SK-N-SH treated with all-trans-retinoic acid at 6 μM for 48 hours (cell line): ENCODE data around the gene KCNIP4.

Experiments
- ATAC-seq: fragments of 200-7000 bp; cut with Tn5 transposase; 3 replicates; pipeline ENCODE4 v1.9.1; 2020; ENCODE audit warnings: mild to moderate bottlenecking, moderate library complexity
- ARNTL ChIP-seq: fragments of 450-650 bp; formaldehyde crosslinking; IDR thresholded peaks from 2 replicates; pipeline ENCODE4 v1.5.0; 2020; ENCODE audit warnings: low read depth, mild to moderate bottlenecking, moderate library complexity, borderline replicate concordance
- BACH2 ChIP-seq: fragments of 250-450 bp; sonication (Bioruptor Pico); IDR thresholded peaks from 2 replicates; pipeline ENCODE4 v1.9.0; 2021; ENCODE audit warnings: mild to moderate bottlenecking, borderline replicate concordance
- CREB5 ChIP-seq: fragments of 250-450 bp; sonication (Bioruptor Pico); IDR thresholded peaks from 2 replicates; pipeline ENCODE4 v1.5.1; 2020; ENCODE audit warnings: low read depth, mild to moderate bottlenecking, moderate library complexity
- CSDC2 ChIP-seq: fragments of 250-450 bp; sonication (Bioruptor Pico); IDR thresholded peaks from 2 replicates; pipeline ENCODE4 v1.5.0; 2020; ENCODE audit warnings: mild to moderate bottlenecking, moderate library complexity
- CSRNP3 ChIP-seq: fragments of 250-450 bp; sonication (Bioruptor Pico); IDR thresholded peaks from 2 replicates; pipeline ENCODE4 v1.5.1; 2021; ENCODE audit warnings: mild to moderate bottlenecking, moderate library complexity
- ESRRG ChIP-seq: fragments of 250-450 bp; sonication (Bioruptor Pico); IDR thresholded peaks from 2 replicates; pipeline ENCODE4 v1.6.1; 2021; ENCODE audit warnings: mild to moderate bottlenecking
- GLIS3 ChIP-seq: fragments of 250-450 bp; sonication (Bioruptor Pico); IDR thresholded peaks from 2 replicates; pipeline ENCODE4 v1.5.0; 2020; ENCODE audit warnings: mild to moderate bottlenecking, moderate library complexity
- ISL1 ChIP-seq: fragments of 250-450 bp; sonication (Bioruptor Pico); IDR thresholded peaks from 2 replicates; pipeline ENCODE4 v2.1.2; 2022; ENCODE audit warnings: mild to moderate bottlenecking, moderate library complexity
- OSR1 ChIP-seq: fragments of 250-450 bp; sonication (Bioruptor Pico); IDR thresholded peaks from 2 replicates; pipeline ENCODE4 v1.8.0; 2022; ENCODE audit warnings: moderate library complexity, mild to moderate bottlenecking, inconsistent platforms
- POU6F1 ChIP-seq: fragments of 250-450 bp; sonication (Bioruptor Pico); IDR thresholded peaks from 2 replicates; pipeline ENCODE4 v1.8.0; 2021; ENCODE audit warnings: low read depth, mild to moderate bottlenecking, moderate library complexity, borderline replicate concordance
- PPARA ChIP-seq: fragments of 250-450 bp; sonication (Bioruptor Pico); IDR thresholded peaks from 2 replicates; pipeline ENCODE4 v1.5.0; 2020; ENCODE audit warnings: mild to moderate bottlenecking, borderline replicate concordance
- RARB ChIP-seq: fragments of 250-450 bp; sonication (Bioruptor Pico); IDR thresholded peaks from 2 replicates; pipeline ENCODE4 v1.8.0; 2021; ENCODE audit warnings: mild to moderate bottlenecking, moderate library complexity
- SNAI2 ChIP-seq: fragments of 250-450 bp; sonication (Bioruptor Pico); IDR thresholded peaks from 2 replicates; pipeline ENCODE4 v1.5.0; 2020; ENCODE audit warnings: mild to moderate bottlenecking, moderate library complexity
- TCF4 ChIP-seq: fragments of 250-450 bp; sonication (Bioruptor Pico); IDR thresholded peaks from 2 replicates; pipeline ENCODE4 v1.8.0; 2021; ENCODE audit warnings: mild to moderate bottlenecking, moderate library complexity, borderline replicate concordance
- TOX ChIP-seq: fragments of 250-450 bp; sonication (Bioruptor Pico); IDR thresholded peaks from 2 replicates; pipeline ENCODE4 v1.8.0; 2021; ENCODE audit warnings: mild to moderate bottlenecking, moderate library complexity, borderline replicate concordance
- TSHZ2 ChIP-seq: fragments of 250-450 bp; sonication (Bioruptor Pico); IDR thresholded peaks from 2 replicates; pipeline ENCODE4 v1.5.0; 2020; ENCODE audit warnings: mild to moderate bottlenecking, moderate library complexity
- ZC3H10 ChIP-seq: fragments of 250-450 bp; sonication (Bioruptor Pico); IDR thresholded peaks from 2 replicates; pipeline ENCODE4 v1.5.1; 2021; ENCODE audit warnings: mild to moderate bottlenecking, moderate library complexity
- ZFP3 ChIP-seq: fragments of 250-450 bp; sonication (Bioruptor Pico); IDR thresholded peaks from 2 replicates; pipeline ENCODE4 v1.5.0; 2020; ENCODE audit warnings: mild to moderate bottlenecking, moderate library complexity
- ZNF565 ChIP-seq: fragments of 450-650 bp; formaldehyde crosslinking; conservative IDR thresholded peaks from 2 replicates; pipeline ENCODE4 v1.5.0; 2020; ENCODE audit warnings: low read depth, mild to moderate bottlenecking, moderate library complexity
- ZNF70 ChIP-seq: fragments of 450-650 bp; formaldehyde crosslinking; IDR thresholded peaks from 2 replicates; pipeline ENCODE4 v1.5.0; 2020; ENCODE audit warnings: mild to moderate bottlenecking, moderate library complexity
- ZNF8 ChIP-seq: fragments of 450-650 bp; formaldehyde crosslinking; IDR thresholded peaks from 2 replicates; pipeline ENCODE4 v1.5.0; 2020; ENCODE audit warnings: mild to moderate bottlenecking, moderate library complexity

KCNIP4 gene

GRCh38 chr4:21869978-21870745 is 78.4 kb downstream of the KCNIP4 start (continued):
- no peak for TF ChIP-seq ISL1 (CRISPR knock-in tag)
- no peak for TF ChIP-seq RARB (CRISPR knock-in tag)

GRCh38 chr4:21864686-21865085 is 83.9 kb downstream of the KCNIP4 start:
- ATAC-seq, result no peak
- no peak for TF ChIP-seq ZNF565 (CRISPR knock-in tag)
- no peak for TF ChIP-seq ZC3H10 (CRISPR knock-in tag)
- no peak for TF ChIP-seq TSHZ2
- TF ChIP-seq OSR1 (CRISPR knock-in tag), result no peak
- TF ChIP-seq ARNTL (CRISPR knock-in tag), result no peak
- TF ChIP-seq CSRNP3, result no peak
- no peak for TF ChIP-seq ZNF8
- no peak for TF ChIP-seq PPARA
- TF ChIP-seq GLIS3 (CRISPR knock-in tag), result no peak
- TF ChIP-seq CREB5, result no peak
- TF ChIP-seq ZFP3 (CRISPR knock-in tag), result no peak
- no peak for TF ChIP-seq POU6F1 (CRISPR knock-in tag)

GRCh38 chr4:21862917-21863316 is 85.7 kb downstream of the KCNIP4 start:
- no peak for ATAC-seq
- TF ChIP-seq ZNF70 (no peak), BACH2 (CRISPR knock-in tag) (no peak), GLIS3 (CRISPR knock-in tag) (no peak), RARB (CRISPR knock-in tag) (no peak), ZNF8 (no peak), TOX (CRISPR knock-in tag) (no peak), TCF4 (CRISPR knock-in tag) (no peak), ZFP3 (CRISPR knock-in tag) (no peak), SNAI2 (no peak), POU6F1 (CRISPR knock-in tag) (no peak), ZNF565 (CRISPR knock-in tag) (no peak), OSR1 (CRISPR knock-in tag) (no peak)
- TF ChIP-seq, all 23 proteins: peak for 0

GRCh38 chr4:21858971-21859370 is 89.6 kb downstream of the KCNIP4 start:
- no peak for ATAC-seq
- no peak for TF ChIP-seq ZNF565 (CRISPR knock-in tag)
- TF ChIP-seq ESRRG (CRISPR knock-in tag), result no peak
- TF ChIP-seq TOX (CRISPR knock-in tag), result no peak
- TF ChIP-seq CREB5, result no peak
- TF ChIP-seq TCF4 (CRISPR knock-in tag), result no peak
- TF ChIP-seq GLIS3 (CRISPR knock-in tag), result no peak
- TF ChIP-seq CSDC2 (CRISPR knock-in tag), result no peak
- TF ChIP-seq TSHZ2, result no peak
- TF ChIP-seq ZFP3 (CRISPR knock-in tag), result no peak
- TF ChIP-seq OSR1 (CRISPR knock-in tag), result no peak
